ENCODE data around the gene ARHGAP29. TPM values are rescaled to one million over a fixed set of nuclear protein-coding genes. Genes with fewer than 3 reads are reported as not detected.

The ARHGAP29 gene
- total and polyA plus RNA-seq, 2 experiments from 2014 or later = 4.6 to 6.9 TPM

DNA sequence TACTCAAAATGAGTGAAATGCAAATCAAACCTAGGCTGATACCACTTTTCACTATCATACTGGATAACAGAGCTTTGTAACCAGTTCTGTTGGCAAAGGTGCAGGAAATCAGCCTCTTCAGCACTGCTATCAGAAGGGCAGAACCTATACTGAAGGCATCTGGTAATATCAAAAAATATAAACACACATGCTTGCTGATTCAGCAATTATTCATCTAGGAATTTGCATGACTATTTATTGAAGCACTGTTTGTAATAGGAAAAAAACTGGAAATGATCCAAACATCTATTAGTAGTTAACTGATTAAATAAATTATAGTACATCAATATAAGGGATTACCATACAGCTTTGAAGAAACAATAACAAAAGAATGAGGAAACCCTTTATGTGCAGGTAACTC lies 21.4 kb downstream of the ARHGAP29 start (continued):
- TF ChIP-seq, protein P1, sequence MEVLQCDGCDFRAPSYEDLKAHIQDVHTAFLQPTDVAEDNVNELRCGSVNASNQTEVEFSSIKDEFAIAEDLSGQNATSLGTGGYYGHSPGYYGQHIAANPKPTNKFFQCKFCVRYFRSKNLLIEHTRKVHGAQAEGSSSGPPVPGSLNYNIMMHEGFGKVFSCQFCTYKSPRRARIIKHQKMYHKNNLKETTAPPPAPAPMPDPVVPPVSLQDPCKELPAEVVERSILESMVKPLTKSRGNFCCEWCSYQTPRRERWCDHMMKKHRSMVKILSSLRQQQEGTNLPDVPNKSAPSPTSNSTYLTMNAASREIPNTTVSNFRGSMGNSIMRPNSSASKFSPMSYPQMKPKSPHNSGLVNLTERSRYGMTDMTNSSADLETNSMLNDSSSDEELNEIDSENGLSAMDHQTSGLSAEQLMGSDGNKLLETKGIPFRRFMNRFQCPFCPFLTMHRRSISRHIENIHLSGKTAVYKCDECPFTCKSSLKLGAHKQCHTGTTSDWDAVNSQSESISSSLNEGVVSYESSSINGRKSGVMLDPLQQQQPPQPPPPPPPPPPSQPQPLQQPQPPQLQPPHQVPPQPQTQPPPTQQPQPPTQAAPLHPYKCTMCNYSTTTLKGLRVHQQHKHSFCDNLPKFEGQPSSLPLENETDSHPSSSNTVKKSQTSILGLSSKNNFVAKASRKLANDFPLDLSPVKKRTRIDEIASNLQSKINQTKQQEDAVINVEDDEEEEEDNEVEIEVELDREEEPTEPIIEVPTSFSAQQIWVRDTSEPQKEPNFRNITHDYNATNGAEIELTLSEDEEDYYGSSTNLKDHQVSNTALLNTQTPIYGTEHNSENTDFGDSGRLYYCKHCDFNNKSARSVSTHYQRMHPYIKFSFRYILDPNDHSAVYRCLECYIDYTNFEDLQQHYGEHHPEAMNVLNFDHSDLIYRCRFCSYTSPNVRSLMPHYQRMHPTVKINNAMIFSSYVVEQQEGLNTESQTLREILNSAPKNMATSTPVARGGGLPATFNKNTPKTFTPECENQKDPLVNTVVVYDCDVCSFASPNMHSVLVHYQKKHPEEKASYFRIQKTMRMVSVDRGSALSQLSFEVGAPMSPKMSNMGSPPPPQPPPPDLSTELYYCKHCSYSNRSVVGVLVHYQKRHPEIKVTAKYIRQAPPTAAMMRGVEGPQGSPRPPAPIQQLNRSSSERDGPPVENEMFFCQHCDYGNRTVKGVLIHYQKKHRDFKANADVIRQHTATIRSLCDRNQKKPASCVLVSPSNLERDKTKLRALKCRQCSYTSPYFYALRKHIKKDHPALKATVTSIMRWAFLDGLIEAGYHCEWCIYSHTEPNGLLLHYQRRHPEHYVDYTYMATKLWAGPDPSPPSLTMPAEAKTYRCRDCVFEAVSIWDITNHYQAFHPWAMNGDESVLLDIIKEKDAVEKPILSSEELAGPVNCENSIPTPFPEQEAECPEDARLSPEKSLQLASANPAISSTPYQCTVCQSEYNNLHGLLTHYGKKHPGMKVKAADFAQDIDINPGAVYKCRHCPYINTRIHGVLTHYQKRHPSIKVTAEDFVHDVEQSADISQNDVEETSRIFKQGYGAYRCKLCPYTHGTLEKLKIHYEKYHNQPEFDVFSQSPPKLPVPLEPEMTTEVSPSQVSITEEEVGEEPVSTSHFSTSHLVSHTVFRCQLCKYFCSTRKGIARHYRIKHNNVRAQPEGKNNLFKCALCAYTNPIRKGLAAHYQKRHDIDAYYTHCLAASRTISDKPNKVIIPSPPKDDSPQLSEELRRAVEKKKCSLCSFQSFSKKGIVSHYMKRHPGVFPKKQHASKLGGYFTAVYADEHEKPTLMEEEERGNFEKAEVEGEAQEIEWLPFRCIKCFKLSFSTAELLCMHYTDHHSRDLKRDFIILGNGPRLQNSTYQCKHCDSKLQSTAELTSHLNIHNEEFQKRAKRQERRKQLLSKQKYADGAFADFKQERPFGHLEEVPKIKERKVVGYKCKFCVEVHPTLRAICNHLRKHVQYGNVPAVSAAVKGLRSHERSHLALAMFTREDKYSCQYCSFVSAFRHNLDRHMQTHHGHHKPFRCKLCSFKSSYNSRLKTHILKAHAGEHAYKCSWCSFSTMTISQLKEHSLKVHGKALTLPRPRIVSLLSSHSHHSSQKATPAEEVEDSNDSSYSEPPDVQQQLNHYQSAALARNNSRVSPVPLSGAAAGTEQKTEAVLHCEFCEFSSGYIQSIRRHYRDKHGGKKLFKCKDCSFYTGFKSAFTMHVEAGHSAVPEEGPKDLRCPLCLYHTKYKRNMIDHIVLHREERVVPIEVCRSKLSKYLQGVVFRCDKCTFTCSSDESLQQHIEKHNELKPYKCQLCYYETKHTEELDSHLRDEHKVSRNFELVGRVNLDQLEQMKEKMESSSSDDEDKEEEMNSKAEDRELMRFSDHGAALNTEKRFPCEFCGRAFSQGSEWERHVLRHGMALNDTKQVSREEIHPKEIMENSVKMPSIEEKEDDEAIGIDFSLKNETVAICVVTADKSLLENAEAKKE (CRISPR knock-in tag; IDR thresholded peaks at IDR 0.05) = no peak
- no peak for TF ChIP-seq STAT1 (IDR thresholded peaks at IDR 0.05; ENCODE audit: unreplicated experiment)
- no peak for TF ChIP-seq ZNF114 (CRISPR knock-in tag; IDR thresholded peaks at IDR 0.05)
- no peak for TF ChIP-seq CREB1 (CRISPR knock-in tag; IDR thresholded peaks at IDR 0.05; ENCODE audit: low read depth)
- TF ChIP-seq, protein P2, sequence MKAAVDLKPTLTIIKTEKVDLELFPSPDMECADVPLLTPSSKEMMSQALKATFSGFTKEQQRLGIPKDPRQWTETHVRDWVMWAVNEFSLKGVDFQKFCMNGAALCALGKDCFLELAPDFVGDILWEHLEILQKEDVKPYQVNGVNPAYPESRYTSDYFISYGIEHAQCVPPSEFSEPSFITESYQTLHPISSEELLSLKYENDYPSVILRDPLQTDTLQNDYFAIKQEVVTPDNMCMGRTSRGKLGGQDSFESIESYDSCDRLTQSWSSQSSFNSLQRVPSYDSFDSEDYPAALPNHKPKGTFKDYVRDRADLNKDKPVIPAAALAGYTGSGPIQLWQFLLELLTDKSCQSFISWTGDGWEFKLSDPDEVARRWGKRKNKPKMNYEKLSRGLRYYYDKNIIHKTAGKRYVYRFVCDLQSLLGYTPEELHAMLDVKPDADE (IDR thresholded peaks at IDR 0.05) = no peak
- no peak for TF ChIP-seq EZH2 (IDR thresholded peaks at IDR 0.05; ENCODE audit: low read depth, unreplicated experiment)
- TF ChIP-seq NANOG (IDR thresholded peaks at IDR 0.05; ENCODE audit: borderline replicate concordance) = no peak
- TF ChIP-seq, protein P3, sequence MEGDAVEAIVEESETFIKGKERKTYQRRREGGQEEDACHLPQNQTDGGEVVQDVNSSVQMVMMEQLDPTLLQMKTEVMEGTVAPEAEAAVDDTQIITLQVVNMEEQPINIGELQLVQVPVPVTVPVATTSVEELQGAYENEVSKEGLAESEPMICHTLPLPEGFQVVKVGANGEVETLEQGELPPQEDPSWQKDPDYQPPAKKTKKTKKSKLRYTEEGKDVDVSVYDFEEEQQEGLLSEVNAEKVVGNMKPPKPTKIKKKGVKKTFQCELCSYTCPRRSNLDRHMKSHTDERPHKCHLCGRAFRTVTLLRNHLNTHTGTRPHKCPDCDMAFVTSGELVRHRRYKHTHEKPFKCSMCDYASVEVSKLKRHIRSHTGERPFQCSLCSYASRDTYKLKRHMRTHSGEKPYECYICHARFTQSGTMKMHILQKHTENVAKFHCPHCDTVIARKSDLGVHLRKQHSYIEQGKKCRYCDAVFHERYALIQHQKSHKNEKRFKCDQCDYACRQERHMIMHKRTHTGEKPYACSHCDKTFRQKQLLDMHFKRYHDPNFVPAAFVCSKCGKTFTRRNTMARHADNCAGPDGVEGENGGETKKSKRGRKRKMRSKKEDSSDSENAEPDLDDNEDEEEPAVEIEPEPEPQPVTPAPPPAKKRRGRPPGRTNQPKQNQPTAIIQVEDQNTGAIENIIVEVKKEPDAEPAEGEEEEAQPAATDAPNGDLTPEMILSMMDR (conservative IDR thresholded peaks at IDR 0.05; ENCODE audit: low read depth in 2 of 2) = no peak
- TF ChIP-seq EZH2phosphoT487 (IDR thresholded peaks at IDR 0.05; ENCODE audit: unreplicated experiment) = no peak
- TF ChIP-seq POLR2AphosphoS5 (IDR thresholded peaks at IDR 0.05; ENCODE audit: low read depth) = no peak

Data from GM23338 (cell line).